Keratinocyte (primary cell): Measurements from ENCODE around the gene SEZ6L2. TPM values are rescaled to one million over a fixed set of nuclear protein-coding genes. Genes with fewer than 3 reads are reported as not detected.

Source experiments
- DNase-seq: peaks from one replicate; pipeline ENCODE4 v3.0.0-alpha.2; 2011; ENCODE audit warnings: low read depth, missing footprints, low spot score
- FAIRE-seq: peaks from 2 replicates; lab custom pipeline; 2011; peaks lifted over from hg19 to GRCh38; lab: Jason Lieb, UNC
- H2AFZ ChIP-seq: 2 replicates; pipeline ENCODE4 v1.6.0; 2012; ENCODE audit warnings: low read length, control low read depth, inconsistent platforms; ENCODE audit not compliant: control insufficient read depth
- H3K27ac ChIP-seq: 2 replicates; pipeline ENCODE4 v1.5.1; 2011; ENCODE audit warnings: low read length; ENCODE audit not compliant: control insufficient read depth, insufficient read depth
- H3K27me3 ChIP-seq: 3 replicates; pipeline ENCODE4 v1.6.0; 2011; ENCODE audit warnings: low read length; ENCODE audit not compliant: control insufficient read depth, insufficient read depth; ENCODE audit errors: extremely low read depth
- H3K36me3 ChIP-seq, 2 experiments: 2 replicates in 1 of 2; 3 replicates in 1 of 2; pipeline ENCODE4 v1.5.1; 2011; ENCODE audit warnings: low read length in 2 of 2, mild to moderate bottlenecking in 1 of 2; ENCODE audit not compliant: control insufficient read depth in 2 of 2, insufficient read depth in 2 of 2; ENCODE audit errors: extremely low read depth in 1 of 2
- H3K4me1 ChIP-seq: 3 replicates; pipeline ENCODE4 v1.5.1; 2011; ENCODE audit warnings: low read length; ENCODE audit not compliant: control insufficient read depth, insufficient read depth; ENCODE audit errors: extremely low read depth
- H3K4me2 ChIP-seq: 3 replicates; pipeline ENCODE4 v1.6.0; 2011; ENCODE audit warnings: low read depth, low read length; ENCODE audit not compliant: control insufficient read depth, insufficient read depth; ENCODE audit errors: extremely low read depth
- H3K4me3 ChIP-seq, 3 experiments: fragments of 200-600 bp in 1 of 3; sonication (generic) in 1 of 3; 2 replicates in 2 of 3; 3 replicates in 1 of 3; pipeline ENCODE4 v1.5.1; 2011 to 2016; ENCODE audit warnings: low read length in 3 of 3, mild to moderate bottlenecking in 3 of 3, control low read depth in 2 of 3, inconsistent platforms in 1 of 3, low read depth in 1 of 3, mixed read lengths in 1 of 3, mixed run types in 1 of 3, moderate library complexity in 1 of 3; ENCODE audit not compliant: control insufficient read depth in 2 of 3, insufficient read depth in 2 of 3; ENCODE audit errors: extremely low read depth in 1 of 3
- H3K79me2 ChIP-seq: 2 replicates; pipeline ENCODE4 v1.6.0; 2012; ENCODE audit warnings: low read length; ENCODE audit not compliant: control insufficient read depth, insufficient read depth
- H3K9ac ChIP-seq: 3 replicates; pipeline ENCODE4 v1.6.0; 2011; ENCODE audit warnings: low read length; ENCODE audit not compliant: control insufficient read depth, insufficient read depth; ENCODE audit errors: extremely low read depth
- H3K9me1 ChIP-seq: 3 replicates; pipeline ENCODE4 v1.6.0; 2011; ENCODE audit warnings: low read length; ENCODE audit not compliant: control insufficient read depth, insufficient read depth; ENCODE audit errors: extremely low read depth
- H3K9me3 ChIP-seq: 2 replicates; pipeline ENCODE4 v1.5.1; 2012; ENCODE audit warnings: low read depth, low read length; ENCODE audit not compliant: control insufficient read depth
- H4K20me1 ChIP-seq: 3 replicates; pipeline ENCODE4 v1.6.0; 2011; ENCODE audit warnings: low read length; ENCODE audit not compliant: control insufficient read depth, insufficient read depth; ENCODE audit errors: extremely low read depth
- CTCF ChIP-seq, 3 experiments: IDR thresholded peaks in 1 of 3; conservative IDR thresholded peaks in 1 of 3; optimal IDR thresholded peaks in 1 of 3; 2 replicates in 2 of 3; 3 replicates in 1 of 3; pipeline versions ENCODE3 to v1.5.1; 2011; ENCODE audit warnings: low read length in 3 of 3, mild to moderate bottlenecking in 3 of 3, moderate library complexity in 2 of 3, control low read depth in 1 of 3, inconsistent platforms in 1 of 3; ENCODE audit not compliant: insufficient read depth in 2 of 3; ENCODE audit errors: extremely low read depth in 1 of 3
- EZH2 ChIP-seq: IDR thresholded peaks from one replicate; pipeline ENCODE4 v1.6.1; 2012; ENCODE audit warnings: inconsistent platforms, mild to moderate bottlenecking, low read length, moderate library complexity
- dilution Hi-C: fragments of 300-500 bp; cut with MboI; formaldehyde crosslinking; loops from one replicate; pipeline ENCODE4 v1.7.0; 2020; ENCODE audit warnings: low sequenced_read_pairs; ENCODE audit not compliant: extremely low pct_ligation_motif_present
- polyA plus RNA-seq, 5 experiments: library from polyadenylated mRNA; depleted of rRNA in 3 of 5; stranded (reverse) in 3 of 5; stranded (forward) in 1 of 5; unstranded in 1 of 5; fragments of >200 nt; gene quantifications; 1 replicate in 1 of 5; 2 replicates in 3 of 5; 3 replicates in 1 of 5; pipeline versions ENCODE4 v1.2.1 to v1.2.3, GENCODE V29; 2011 to 2012; ENCODE audit warnings: missing spikeins in 2 of 5, low read depth in 1 of 5, low replicate concordance in 1 of 5

Gene SEZ6L2
- polyA plus RNA-seq, 1 donor (not counting 4 experiments of a cell fraction or from before 2014, with no cell fraction given), result 0.68 TPM

GRCh38 chr16:29868396-29869009 is 30.8 kb downstream of the SEZ6L2 start:
- DNase-seq (no peak), FAIRE-seq (no peak)
- H3K27ac ChIP-seq, result no peak overlapping the region
- H3K27me3 ChIP-seq, result no peaks in the 10 kb centered on the region
- H2AFZ ChIP-seq, result no peak overlapping the region
- H3K36me3 ChIP-seq, result no peaks in the 10 kb centered on the region
- no peaks in the 10 kb centered on the region for H4K20me1 ChIP-seq
- H3K9me3 ChIP-seq, result no peaks in the 10 kb centered on the region
- H3K4me1 ChIP-seq, result peaks cover 2% of the 10 kb centered on the region
- no peak overlapping the region for H3K4me3 ChIP-seq
- dilution Hi-C loops, result no loop called here
- H3K4me2 ChIP-seq, result no peak overlapping the region
- no peak overlapping the region for H3K9ac ChIP-seq
- TF ChIP-seq EZH2, result no peak
- no peak for TF ChIP-seq CTCF (optimal IDR thresholded peaks at IDR 0.05 in 1 of 3, IDR thresholded peaks at IDR 0.05 in 1 of 3, conservative IDR thresholded peaks at IDR 0.05 in 1 of 3; ENCODE audit: extremely low read depth in 1 of 3, insufficient read depth in 2 of 3, low read length in 3 of 3)
- H3K9me1 ChIP-seq, result no peaks in the 10 kb centered on the region
- no peaks in the 10 kb centered on the region for H3K79me2 ChIP-seq

GRCh38 chr16:29864205-29864604 is 35.1 kb downstream of the SEZ6L2 start:
- Histone ChIP-seq H3K9ac (no peak overlapping the region), H3K9me1 (no peaks in the 10 kb centered on the region), H3K4me3 (no peak overlapping the region), H3K9me3 (no peaks in the 10 kb centered on the region), H3K36me3 (peaks cover 0 to 11% of the 10 kb centered on the region in 2 experiments), H2AFZ (no peak overlapping the region), H3K79me2 (peaks cover 8% of the 10 kb centered on the region), H3K4me1 (peaks cover 6% of the 10 kb centered on the region), H3K27ac (no peak overlapping the region), H3K4me2 (no peak overlapping the region), H3K27me3 (no peaks in the 10 kb centered on the region), H4K20me1 (no peaks in the 10 kb centered on the region)
- FAIRE-seq (no peak), DNase-seq (no peak)
- dilution Hi-C loops, result no loop called here
- TF ChIP-seq CTCF (optimal IDR thresholded peaks at IDR 0.05 in 1 of 3, IDR thresholded peaks at IDR 0.05 in 1 of 3, conservative IDR thresholded peaks at IDR 0.05 in 1 of 3; ENCODE audit: extremely low read depth in 1 of 3, insufficient read depth in 2 of 3, low read length in 3 of 3), result no peak
- no peak for TF ChIP-seq EZH2
